A673 (cell line): ENCODE results near the gene FBXO48. TPM values are rescaled to one million over a fixed set of nuclear protein-coding genes. Genes with fewer than 3 reads are reported as not detected.

ENCODE experiments used
- BruUV-seq: library from RNA; stranded (reverse); fragments of 400-500 nt; replicated peaks from 2 replicates; lab custom pipeline; 2021; lab: Mats Ljungman, UMichigan
- CTCF ChIA-PET: fragments of 300-600 bp; sonication (Branson Sonifier 250); formaldehyde crosslinking; loops from one replicate; lab custom pipeline; 2022; ENCODE audit warnings: antibody characterized with exemption; lab: Charles Lee
- POLR2A ChIA-PET: fragments of 300-600 bp; sonication (Branson Sonifier 250); formaldehyde crosslinking; loops from one replicate; lab custom pipeline; 2022; ENCODE audit warnings: antibody characterized with exemption; ENCODE audit not compliant: low non-redundant PET; lab: Charles Lee
- DNase-seq: peaks from one replicate; pipeline ENCODE4 v3.0.0-alpha.2; 2015; ENCODE audit warnings: low spot score
- H3K27ac ChIP-seq: fragments of 200-600 bp; sonication (generic); 2 replicates; pipeline ENCODE4 v1.5.1; 2016; ENCODE audit warnings: mixed run types, low read depth, mild to moderate bottlenecking, mixed read lengths, antibody characterized with exemption, low read length; ENCODE audit not compliant: poor library complexity, severe bottlenecking
- H3K27me3 ChIP-seq: fragments of 200-600 bp; sonication (generic); replicated peaks from 2 replicates; pipeline ENCODE4 v1.6.1; 2017; ENCODE audit warnings: mixed run types, low read depth, mild to moderate bottlenecking, mixed read lengths, antibody characterized with exemption, low read length; ENCODE audit not compliant: insufficient read depth, poor library complexity
- H3K36me3 ChIP-seq: fragments of 200-600 bp; sonication (generic); 2 replicates; pipeline ENCODE4 v1.6.1; 2016; ENCODE audit warnings: mixed run types, mild to moderate bottlenecking, mixed read lengths, antibody characterized with exemption, low read length; ENCODE audit not compliant: insufficient read depth, poor library complexity, severe bottlenecking
- H3K4me1 ChIP-seq: fragments of 200-600 bp; sonication (generic); 2 replicates; pipeline ENCODE4 v1.6.1; 2017; ENCODE audit warnings: mixed run types, mild to moderate bottlenecking, mixed read lengths, antibody characterized with exemption, low read length; ENCODE audit not compliant: insufficient read depth, poor library complexity, severe bottlenecking
- H3K4me3 ChIP-seq: fragments of 200-600 bp; sonication (generic); 2 replicates; pipeline ENCODE4 v1.5.1; 2016; ENCODE audit warnings: low read depth, mixed run types, mild to moderate bottlenecking, mixed read lengths, low read length; ENCODE audit not compliant: poor library complexity, severe bottlenecking
- H3K9me3 ChIP-seq: fragments of 200-600 bp; sonication (generic); 2 replicates; pipeline ENCODE4 v1.6.1; 2016; ENCODE audit warnings: mixed run types, low read depth, mild to moderate bottlenecking, mixed read lengths, antibody characterized with exemption, low read length; ENCODE audit not compliant: poor library complexity, severe bottlenecking
- EZH2 ChIP-seq: fragments of 200-600 bp; sonication (generic); IDR thresholded peaks from 2 replicates; pipeline ENCODE4 v1.6.1; 2017; ENCODE audit warnings: borderline replicate concordance, low read depth, mild to moderate bottlenecking, mixed read lengths, antibody characterized with exemption, low read length; ENCODE audit not compliant: poor library complexity, severe bottlenecking
- intact Hi-C: fragments of 100-400 bp; cut with micrococcal nuclease; formaldehyde crosslinking; loops from one replicate; pipeline ENCODE4 v1.10.0; 2022; ENCODE audit not compliant: unreplicated experiment
- total RNA-seq: library from RNA; stranded (reverse); gene quantifications from 2 replicates; pipeline ENCODE4 v1.2.3, GENCODE V29; 2021
- TF ChIP-seq, protein P1 (sequence below): fragments of 300-800, 200-600 bp; sonication (generic); conservative IDR thresholded peaks from 2 replicates; pipeline ENCODE4 v1.5.1; 2017; ENCODE audit warnings: low read depth, mild to moderate bottlenecking, antibody characterized with exemption, low read length, moderate library complexity, mixed read lengths

Gene FBXO48
- total RNA-seq, 1 experiment from 2014 or later: 2.0 TPM

DNA sequence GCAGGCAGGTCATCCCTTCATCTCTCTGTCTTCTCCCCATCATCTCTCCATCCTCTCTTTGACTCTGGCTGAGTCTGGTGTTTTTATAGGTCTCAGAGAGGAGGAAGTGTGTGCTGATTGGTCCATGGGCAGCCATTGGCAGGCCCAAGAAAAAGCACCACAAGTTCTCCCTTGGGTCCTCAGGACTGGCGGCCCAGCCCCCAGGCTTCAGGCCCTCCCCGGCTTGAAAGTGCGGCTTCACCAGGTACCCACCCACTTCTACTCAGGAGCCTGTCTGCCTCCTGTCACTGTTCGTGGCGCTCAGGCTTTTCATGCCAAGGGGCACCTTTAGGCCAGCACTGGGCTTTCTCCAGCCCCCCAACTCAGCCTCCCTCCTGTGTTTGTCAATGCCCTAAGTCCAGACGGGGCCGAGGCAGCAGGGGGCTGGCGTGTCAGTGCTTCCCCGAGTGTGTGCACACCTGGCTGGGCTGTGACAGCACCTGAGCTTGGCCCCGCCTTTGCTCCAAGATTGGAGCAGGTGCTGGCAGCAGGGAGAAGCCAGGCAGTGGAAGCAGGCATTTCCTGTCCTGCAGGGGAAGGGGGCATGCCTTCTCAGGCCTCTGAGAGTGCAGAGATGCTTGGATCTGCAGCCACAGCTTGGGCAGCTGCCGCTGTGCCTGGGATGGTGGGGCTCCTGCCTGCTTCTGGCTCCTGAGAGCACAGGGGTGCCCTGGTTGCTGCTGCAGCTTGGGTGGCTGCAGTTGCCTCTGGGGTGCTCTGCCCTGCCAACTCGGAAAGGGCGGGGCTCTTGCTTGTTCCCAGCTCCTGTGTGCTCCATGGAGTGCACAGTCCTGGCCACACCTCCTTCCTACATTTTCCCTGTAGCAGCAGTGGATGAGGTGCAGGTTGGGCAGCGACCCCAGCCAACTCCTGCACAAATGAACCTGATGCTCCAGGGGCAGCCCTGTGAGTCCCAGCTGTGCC, 34.1 kb downstream of the FBXO48 start:
- CTCF ChIA-PET: no interaction called here
- no TSS peak for BruUV-seq
- Histone ChIP-seq H3K36me3 (no peaks in the 10 kb centered on the region), H3K27me3 (no peaks in the 10 kb centered on the region), H3K9me3 (no peaks in the 10 kb centered on the region), H3K4me1 (no peaks in the 10 kb centered on the region), H3K27ac (no peak overlapping the region), H3K4me3 (no peak overlapping the region)
- no peak for TF ChIP-seq EZH2
- TF ChIP-seq, protein P1, sequence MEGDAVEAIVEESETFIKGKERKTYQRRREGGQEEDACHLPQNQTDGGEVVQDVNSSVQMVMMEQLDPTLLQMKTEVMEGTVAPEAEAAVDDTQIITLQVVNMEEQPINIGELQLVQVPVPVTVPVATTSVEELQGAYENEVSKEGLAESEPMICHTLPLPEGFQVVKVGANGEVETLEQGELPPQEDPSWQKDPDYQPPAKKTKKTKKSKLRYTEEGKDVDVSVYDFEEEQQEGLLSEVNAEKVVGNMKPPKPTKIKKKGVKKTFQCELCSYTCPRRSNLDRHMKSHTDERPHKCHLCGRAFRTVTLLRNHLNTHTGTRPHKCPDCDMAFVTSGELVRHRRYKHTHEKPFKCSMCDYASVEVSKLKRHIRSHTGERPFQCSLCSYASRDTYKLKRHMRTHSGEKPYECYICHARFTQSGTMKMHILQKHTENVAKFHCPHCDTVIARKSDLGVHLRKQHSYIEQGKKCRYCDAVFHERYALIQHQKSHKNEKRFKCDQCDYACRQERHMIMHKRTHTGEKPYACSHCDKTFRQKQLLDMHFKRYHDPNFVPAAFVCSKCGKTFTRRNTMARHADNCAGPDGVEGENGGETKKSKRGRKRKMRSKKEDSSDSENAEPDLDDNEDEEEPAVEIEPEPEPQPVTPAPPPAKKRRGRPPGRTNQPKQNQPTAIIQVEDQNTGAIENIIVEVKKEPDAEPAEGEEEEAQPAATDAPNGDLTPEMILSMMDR: no peak
- no peak for DNase-seq
- intact Hi-C loops: no loop called here
- POLR2A ChIA-PET: no interaction called here

DNA sequence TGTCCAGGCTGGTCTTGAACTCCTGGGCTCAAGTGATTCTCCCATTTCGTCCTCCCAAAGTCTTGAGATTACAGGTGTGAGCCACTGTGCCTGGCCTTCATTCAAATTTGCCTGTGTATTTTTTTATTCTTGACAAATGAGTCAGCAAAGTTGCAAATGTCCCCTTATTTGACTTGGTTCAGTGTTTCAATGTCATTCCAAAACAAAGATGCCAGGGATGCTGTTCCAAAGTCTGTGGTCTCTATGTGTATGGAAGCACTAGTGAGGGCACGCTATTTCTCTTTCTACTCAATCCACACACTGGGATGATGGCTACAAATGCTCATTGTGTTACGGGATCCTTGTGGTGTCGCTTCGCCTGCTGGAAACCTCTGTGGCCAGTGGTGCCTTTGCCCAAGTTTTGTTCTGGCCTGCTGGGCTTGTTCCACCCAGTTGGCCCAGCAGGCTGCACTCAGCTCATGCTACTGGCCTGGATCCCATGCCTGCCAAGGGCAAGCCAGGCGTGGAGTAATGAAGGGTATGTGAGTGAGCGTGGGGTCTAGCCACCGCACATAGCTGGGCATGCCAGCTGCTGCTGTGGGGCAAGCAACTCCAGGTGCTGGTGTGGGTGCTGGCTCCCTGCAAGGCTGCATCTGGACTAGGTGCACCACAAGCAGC, 35.6 kb downstream of the FBXO48 start:
- no peak overlapping the region for H3K4me3 ChIP-seq
- DNase-seq: no peak
- no peaks in the 10 kb centered on the region for H3K4me1 ChIP-seq
- no peaks in the 10 kb centered on the region for H3K27me3 ChIP-seq
- ChIA-PET POLR2A (no interaction called here), CTCF (no interaction called here)
- no peak overlapping the region for H3K27ac ChIP-seq
- BruUV-seq: no TSS peak
- no peaks in the 10 kb centered on the region for H3K9me3 ChIP-seq
- TF ChIP-seq EZH2: no peak
- TF ChIP-seq, protein P1: no peak
- no peaks in the 10 kb centered on the region for H3K36me3 ChIP-seq
- intact Hi-C loops: no loop called here

DNA sequence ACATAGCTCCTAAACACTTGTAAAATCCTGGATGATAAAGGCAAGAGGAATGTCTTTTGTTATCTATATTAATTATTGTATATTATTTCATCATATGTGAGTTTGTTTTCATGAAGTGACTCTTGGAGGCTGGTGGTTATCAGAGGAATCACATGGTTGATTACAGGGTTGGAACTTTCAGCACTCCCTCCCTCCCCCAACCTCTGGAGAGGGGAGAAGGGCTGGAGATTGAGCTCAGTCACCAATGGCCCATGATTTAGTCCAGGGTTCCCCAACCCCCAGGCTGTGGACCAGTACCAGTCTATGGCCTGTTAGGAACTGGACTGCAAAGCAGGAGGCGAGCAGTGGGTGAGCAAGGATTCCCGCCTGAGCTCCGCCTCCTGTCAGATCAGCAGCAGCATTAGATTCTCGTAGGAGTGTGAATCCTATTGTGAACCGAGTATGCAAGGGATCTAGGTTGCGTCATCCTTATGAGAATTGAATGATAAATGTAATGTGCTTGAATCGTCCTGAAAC, 37.7 kb downstream of the FBXO48 start:
- Histone ChIP-seq H3K36me3 (no peaks in the 10 kb centered on the region), H3K4me3 (no peak overlapping the region), H3K9me3 (no peaks in the 10 kb centered on the region), H3K4me1 (no peaks in the 10 kb centered on the region), H3K27me3 (no peaks in the 10 kb centered on the region), H3K27ac (no peak overlapping the region)
- CTCF ChIA-PET: interaction anchor here (0.6 kb wide), 1 partner anchor 276 kb away, joined by 4 read pairs; no protein-coding TSS in a partner anchor
- TF ChIP-seq EZH2: no peak
- BruUV-seq: no TSS peak
- peak; percentile 19 for DNase-seq
- intact Hi-C loops: no loop called here
- POLR2A ChIA-PET: no interaction called here
